Liver (tissue), 9 donors: Measurements from ENCODE around the gene C2orf76. TPM values are rescaled to one million over a fixed set of nuclear protein-coding genes. Genes with fewer than 3 reads are reported as not detected.

Source experiments
- DNase-seq: peaks from one replicate; pipeline ENCODE4 v3.0.0-alpha.2; 2017; ENCODE audit warnings: low spot score
- H3K27ac ChIP-seq, 2 donors: one replicate each; pipeline ENCODE4 v1.7.0; 2013; ENCODE audit warnings: inconsistent platforms in 2 of 2, low read length in 2 of 2, control low read depth in 1 of 2, low read depth in 1 of 2, mild to moderate bottlenecking in 1 of 2
- H3K27me3 ChIP-seq, 4 donors: one replicate each; pipeline versions ENCODE4 v1.6.1 to v1.7.0; 2013; ENCODE audit warnings: low read length in 3 of 4, inconsistent platforms in 1 of 4, mild to moderate bottlenecking in 1 of 4, moderate library complexity in 1 of 4; ENCODE audit not compliant: control insufficient read depth in 4 of 4, insufficient read depth in 4 of 4
- H3K36me3 ChIP-seq, 4 donors: one replicate each; pipeline versions ENCODE4 v1.6.1 to v1.7.0; 2013; ENCODE audit warnings: low read length in 3 of 4, mild to moderate bottlenecking in 3 of 4, low read depth in 1 of 4, moderate library complexity in 1 of 4; ENCODE audit not compliant: control insufficient read depth in 4 of 4, insufficient read depth in 3 of 4
- H3K4me1 ChIP-seq, 4 donors: one replicate each; pipeline versions ENCODE4 v1.6.1 to v1.7.0; 2013; ENCODE audit warnings: low read length in 3 of 4, mild to moderate bottlenecking in 3 of 4, moderate library complexity in 1 of 4; ENCODE audit not compliant: control insufficient read depth in 4 of 4, insufficient read depth in 4 of 4
- H3K4me3 ChIP-seq, 3 donors: one replicate each; pipeline versions ENCODE4 v1.6.1 to v1.7.0; 2013; ENCODE audit warnings: low read length in 3 of 3, control low read depth in 1 of 3, low read depth in 1 of 3, mild to moderate bottlenecking in 1 of 3
- H3K9ac ChIP-seq, 2 donors: one replicate each; pipeline ENCODE4 v1.7.0; 2013; ENCODE audit warnings: low read length in 2 of 2, mild to moderate bottlenecking in 2 of 2, moderate library complexity in 2 of 2, control low read depth in 1 of 2, low read depth in 1 of 2
- H3K9me3 ChIP-seq, 4 donors: one replicate each; pipeline versions ENCODE4 v1.6.1 to v1.7.0; 2013; ENCODE audit warnings: low read length in 3 of 4; ENCODE audit not compliant: control insufficient read depth in 4 of 4
- CTCF ChIP-seq: fragments of 150-350 bp; IDR thresholded peaks from 2 replicates; pipeline ENCODE4 v1.5.1; 2017; ENCODE audit warnings: improper control_type of control experiment, low read depth, low read length; ENCODE audit not compliant: missing input control
- EGR1 ChIP-seq, 2 donors: IDR thresholded peaks; 2 replicates each; pipeline ENCODE4 v1.6.1; 2016 to 2018; ENCODE audit warnings: antibody characterized with exemption in 2 of 2, low read depth in 2 of 2
- GABPA ChIP-seq, 2 donors: IDR thresholded peaks in 1 of 2; conservative IDR thresholded peaks in 1 of 2; 2 replicates each; pipeline ENCODE4 v1.6.1; 2016; ENCODE audit warnings: antibody characterized with exemption in 2 of 2, mild to moderate bottlenecking in 1 of 2, moderate library complexity in 1 of 2
- HNF4A ChIP-seq, 2 donors: conservative IDR thresholded peaks; 2 replicates each; pipeline ENCODE4 v1.6.1; 2016; ENCODE audit warnings: antibody characterized with exemption in 2 of 2, mild to moderate bottlenecking in 2 of 2
- HNF4G ChIP-seq: IDR thresholded peaks from 2 replicates; pipeline ENCODE4 v1.6.1; 2016; ENCODE audit warnings: antibody characterized with exemption
- NR2F2 ChIP-seq: IDR thresholded peaks from 2 replicates; pipeline ENCODE4 v1.6.1; 2016; ENCODE audit warnings: antibody characterized with exemption
- RAD21 ChIP-seq, 2 donors: IDR thresholded peaks; 2 replicates each; pipeline ENCODE4 v1.6.1; 2016; ENCODE audit warnings: antibody characterized with exemption in 2 of 2, mild to moderate bottlenecking in 2 of 2
- REST ChIP-seq: IDR thresholded peaks from 2 replicates; pipeline ENCODE4 v1.6.1; 2016; ENCODE audit warnings: antibody characterized with exemption, mild to moderate bottlenecking
- RXRA ChIP-seq, 2 donors: IDR thresholded peaks; 2 replicates each; pipeline ENCODE4 v1.6.1; 2017 to 2018; ENCODE audit warnings: antibody characterized with exemption in 2 of 2, mild to moderate bottlenecking in 1 of 2
- SP1 ChIP-seq: IDR thresholded peaks from 2 replicates; pipeline ENCODE4 v1.6.1; 2018; ENCODE audit warnings: antibody characterized with exemption, mild to moderate bottlenecking
- TAF1 ChIP-seq: conservative IDR thresholded peaks from 2 replicates; pipeline ENCODE4 v1.6.1; 2016; ENCODE audit warnings: antibody characterized with exemption, mild to moderate bottlenecking
- YY1 ChIP-seq: IDR thresholded peaks from 2 replicates; pipeline ENCODE4 v1.6.1; 2016; ENCODE audit warnings: antibody characterized with exemption, mild to moderate bottlenecking
- WGBS: extraction: QIAGEN DNeasy Blood & Tissue Kit; methylation state at CpG from one replicate; pipeline ENCODE4 v1.1.7; 2013; 5-methylcytosine and 5-hydroxymethylcytosine counted together
- polyA plus RNA-seq, 2 donors: library from polyadenylated mRNA; stranded (reverse) in 1 of 2; unstranded in 1 of 2; fragments of 200-250 nt in 1 of 2; fragments of >200 nt in 1 of 2; fragmentation: Nextera tagmentation in 1 of 2; extraction: Ambion mirVana in 1 of 2; gene quantifications; one replicate each; pipeline versions ENCODE4 v1.2.1 to v1.2.3, GENCODE V29; 2013 to 2015
- total RNA-seq, 2 donors: library from RNA; depleted of rRNA; stranded (reverse); fragments of >200 nt; gene quantifications; one replicate each; pipeline ENCODE4 v1.2.3, GENCODE V29; 2014
- TF ChIP-seq, protein P1 (sequence below): IDR thresholded peaks from 2 replicates; pipeline ENCODE4 v1.6.1; 2016; ENCODE audit warnings: antibody characterized with exemption
- donor health status: healthy.
- donor health status: healthy.
- donor health status: healthy.
- donor health status: healthy.
- donor health status: healthy.

Gene C2orf76
- total and polyA plus RNA-seq, 4 donors, result 2.7 to 6.3 (median 4.6) TPM

- Histone ChIP-seq H3K27ac (no peak overlapping the region), H3K9me3 (no peaks in the 10 kb centered on the region), H3K4me1 (no peaks in the 10 kb centered on the region), H3K9ac (no peak overlapping the region), H3K4me3 (no peak overlapping the region), H3K36me3 (no peaks in the 10 kb centered on the region), H3K27me3 (no peaks in the 10 kb centered on the region)
- no peak for DNase-seq
- no peak for TF ChIP-seq YY1
- TF ChIP-seq CTCF, result no peak
- TF ChIP-seq GABPA (IDR thresholded peaks at IDR 0.05 in 1 of 2, conservative IDR thresholded peaks at IDR 0.05 in 1 of 2), result no peak
- no peak for TF ChIP-seq HNF4A (conservative IDR thresholded peaks at IDR 0.05)
- TF ChIP-seq SP1, result no peak
- no peak for TF ChIP-seq HNF4G
- WGBS, result 90% methylated on average over 5 of the region's 5 CpGs
Measured at GRCh38 chr2:119311371-119311770, 55.3 kb downstream of the C2orf76 start.

- H3K4me1 ChIP-seq, result peaks cover 1 to 13% (median 8%) of the 10 kb centered on the region in 4 donors
- 96% methylated on average over 4 of the region's 4 CpGs for WGBS
- no peak overlapping the region for H3K9ac ChIP-seq
- H3K4me3 ChIP-seq, result no peak overlapping the region
- H3K27ac ChIP-seq, result no peak overlapping the region
- no peaks in the 10 kb centered on the region for H3K36me3 ChIP-seq
- TF ChIP-seq EGR1 (IDR thresholded peaks at IDR 0.05; ENCODE audit: low read depth in 2 of 2) (no peak), REST (no peak), NR2F2 (no peak), HNF4A (conservative IDR thresholded peaks at IDR 0.05) (no peak), RAD21 (IDR thresholded peaks at IDR 0.05) (no peak), RXRA (IDR thresholded peaks at IDR 0.05) (no peak), TAF1 (no peak), CTCF (no peak)
- TF ChIP-seq, protein P1, sequence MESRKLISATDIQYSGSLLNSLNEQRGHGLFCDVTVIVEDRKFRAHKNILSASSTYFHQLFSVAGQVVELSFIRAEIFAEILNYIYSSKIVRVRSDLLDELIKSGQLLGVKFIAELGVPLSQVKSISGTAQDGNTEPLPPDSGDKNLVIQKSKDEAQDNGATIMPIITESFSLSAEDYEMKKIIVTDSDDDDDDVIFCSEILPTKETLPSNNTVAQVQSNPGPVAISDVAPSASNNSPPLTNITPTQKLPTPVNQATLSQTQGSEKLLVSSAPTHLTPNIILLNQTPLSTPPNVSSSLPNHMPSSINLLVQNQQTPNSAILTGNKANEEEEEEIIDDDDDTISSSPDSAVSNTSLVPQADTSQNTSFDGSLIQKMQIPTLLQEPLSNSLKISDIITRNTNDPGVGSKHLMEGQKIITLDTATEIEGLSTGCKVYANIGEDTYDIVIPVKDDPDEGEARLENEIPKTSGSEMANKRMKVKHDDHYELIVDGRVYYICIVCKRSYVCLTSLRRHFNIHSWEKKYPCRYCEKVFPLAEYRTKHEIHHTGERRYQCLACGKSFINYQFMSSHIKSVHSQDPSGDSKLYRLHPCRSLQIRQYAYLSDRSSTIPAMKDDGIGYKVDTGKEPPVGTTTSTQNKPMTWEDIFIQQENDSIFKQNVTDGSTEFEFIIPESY, result no peak
- no peaks in the 10 kb centered on the region for H3K27me3 ChIP-seq
- DNase-seq, result no peak
- no peaks in the 10 kb centered on the region for H3K9me3 ChIP-seq
Measured at GRCh38 chr2:119308793-119309330, 57.8 kb downstream of the C2orf76 start.
